Thyroid gland (tissue), 4 donors: ENCODE results near the gene TMEM131. TPM values are rescaled to one million over a fixed set of nuclear protein-coding genes. Genes with fewer than 3 reads are reported as not detected.

Experiments used
- DNase-seq, 2 donors: peaks; one replicate each; pipeline ENCODE4 v3.0.0-alpha.2; 2019
- H3K27ac ChIP-seq, 3 donors: fragments of 200-600 bp; sonication (generic); 1 replicate in 2 of 3; 2 replicates in 1 of 3; pipeline ENCODE4 v1.5.1; 2016 to 2019; ENCODE audit warnings: mild to moderate bottlenecking in 1 of 3, moderate library complexity in 1 of 3
- H3K27me3 ChIP-seq: fragments of 200-600 bp; sonication (generic); one replicate; pipeline ENCODE4 v1.5.1; 2019
- H3K36me3 ChIP-seq, 2 donors: fragments of 200-600 bp; sonication (generic); one replicate each; pipeline ENCODE4 v1.5.1; 2016 to 2019
- H3K4me1 ChIP-seq, 2 donors: fragments of 200-600 bp; sonication (generic); one replicate each; pipeline ENCODE4 v1.5.1; 2017 to 2019
- H3K4me3 ChIP-seq, 3 donors: fragments of 200-600 bp; sonication (generic); replicated peaks in 1 of 3; 1 replicate in 2 of 3; 2 replicates in 1 of 3; pipeline ENCODE4 v1.5.1; 2016; ENCODE audit warnings: mild to moderate bottlenecking in 1 of 3
- H3K9me3 ChIP-seq: fragments of 200-600 bp; sonication (generic); one replicate; pipeline ENCODE4 v1.5.1; 2017
- CTCF ChIP-seq, 6 experiments: fragments of 200-600 bp in 3 of 6; fragments of 450-650 bp in 3 of 6; sonication (generic) in 3 of 6; IDR thresholded peaks; one replicate each; pipeline ENCODE4 v1.5.1; 2016 to 2019; ENCODE audit warnings: antibody characterized with exemption in 6 of 6, mild to moderate bottlenecking in 2 of 6, inconsistent platforms in 1 of 6, moderate library complexity in 1 of 6
- POLR2A ChIP-seq, 2 donors: fragments of 450-650 bp; IDR thresholded peaks; one replicate each; pipeline ENCODE4 v1.6.1; 2017; ENCODE audit warnings: antibody characterized with exemption in 2 of 2, mild to moderate bottlenecking in 2 of 2, moderate library complexity in 1 of 2
- WGBS, 2 donors: methylation state at CpG; one replicate each; pipeline ENCODE4 v1.1.5; 2017; 5-methylcytosine and 5-hydroxymethylcytosine counted together
- intact Hi-C: fragments of 100-400 bp; cut with DNase I; formaldehyde crosslinking; loops from one replicate; pipeline ENCODE4 v1.15.1; 2023
- total RNA-seq, 4 donors: library from RNA; depleted of rRNA; stranded (reverse); fragments of >200 nt; gene quantifications; one replicate each; pipeline ENCODE4 v1.2.3, GENCODE V29; 2016

Gene TMEM131
- total RNA-seq, 4 donors from 2014 or later, result 28.6 to 47.0 (median 35.2) TPM

- no peak for DNase-seq
- H3K4me3 ChIP-seq, result no peak overlapping the region
- WGBS, 2 donors, result 81 to 83% methylated on average over 12 of the region's 12 CpGs
- no peaks in the 10 kb centered on the region for H3K36me3 ChIP-seq
- H3K27ac ChIP-seq, result no peak overlapping the region
- H3K27me3 ChIP-seq, result no peaks in the 10 kb centered on the region
- intact Hi-C loops, result no loop called here
- TF ChIP-seq CTCF (IDR thresholded peaks at IDR 0.05) (no peak), POLR2A (IDR thresholded peaks at IDR 0.05) (no peak)
- H3K4me1 ChIP-seq, result no peaks in the 10 kb centered on the region
- no peaks in the 10 kb centered on the region for H3K9me3 ChIP-seq
Observed at GRCh38 chr2:97728091-97728731, 267.5 kb downstream of the TMEM131 start.

GRCh38 chr2:97727296-97727695 is 268.5 kb downstream of the TMEM131 start:
- WGBS, 2 donors, result 91 to 93% methylated on average over 7 of the region's 7 CpGs
- Histone ChIP-seq H3K27me3 (no peaks in the 10 kb centered on the region), H3K4me1 (no peaks in the 10 kb centered on the region), H3K36me3 (no peaks in the 10 kb centered on the region), H3K27ac (no peak overlapping the region), H3K4me3 (no peak overlapping the region), H3K9me3 (no peaks in the 10 kb centered on the region)
- TF ChIP-seq CTCF (IDR thresholded peaks at IDR 0.05), result no peak
- intact Hi-C loops, result no loop called here
- DNase-seq, result no peak

- no peak for DNase-seq
- TF ChIP-seq CTCF (IDR thresholded peaks at IDR 0.05) (no peak), POLR2A (IDR thresholded peaks at IDR 0.05) (no peak)
- H3K27ac ChIP-seq, result no peak overlapping the region
- no peaks in the 10 kb centered on the region for H3K36me3 ChIP-seq
- no peaks in the 10 kb centered on the region for H3K9me3 ChIP-seq
- no peak overlapping the region for H3K4me3 ChIP-seq
- 48 to 71% methylated on average over 4 of the region's 4 CpGs for WGBS, 2 donors
- no peaks in the 10 kb centered on the region for H3K27me3 ChIP-seq
- intact Hi-C loops, result no loop called here
- H3K4me1 ChIP-seq, result no peaks in the 10 kb centered on the region
Observed at GRCh38 chr2:97726261-97727064, 269.3 kb downstream of the TMEM131 start.

GRCh38 chr2:97724946-97725688 is 270.6 kb downstream of the TMEM131 start:
- no peaks in the 10 kb centered on the region for H3K36me3 ChIP-seq
- intact Hi-C loops, result no loop called here
- H3K4me3 ChIP-seq, result no peak overlapping the region
- WGBS, 2 donors, result 94% methylated on average over 28 to 30 of the region's 31 CpGs
- H3K4me1 ChIP-seq, result no peaks in the 10 kb centered on the region
- H3K27ac ChIP-seq, result no peak overlapping the region
- no peak for DNase-seq
- no peak for TF ChIP-seq POLR2A (IDR thresholded peaks at IDR 0.05)
- TF ChIP-seq CTCF (IDR thresholded peaks at IDR 0.05), result no peak
- no peaks in the 10 kb centered on the region for H3K9me3 ChIP-seq
- H3K27me3 ChIP-seq, result no peaks in the 10 kb centered on the region
